Retinal pigment epithelial cell (primary cell): ENCODE data around the gene RELT.

Experiments
- DNase-seq: peaks from one replicate; pipeline ENCODE4 v3.0.0-alpha.2; 2010; ENCODE audit warnings: low read depth
- H3K4me3 ChIP-seq: 2 replicates; pipeline ENCODE4 v1.5.1; 2011; ENCODE audit warnings: mild to moderate bottlenecking, low read length, control low read depth, moderate library complexity
- CTCF ChIP-seq: conservative IDR thresholded peaks from 2 replicates; pipeline ENCODE4 v1.5.1; 2011; ENCODE audit warnings: low read depth, low read length, control low read depth, inconsistent platforms

Gene RELT

GRCh38 chr11:73400293-73400692, 24.1 kb downstream of the RELT start:
- no peak for TF ChIP-seq CTCF
- no peak overlapping the region for H3K4me3 ChIP-seq
- DNase-seq, result no peak

- TF ChIP-seq CTCF, result no peak
Observed at GRCh38 chr11:73401217-73401923, 25.2 kb downstream of the RELT start.

GRCh38 chr11:73401924-73402833, 26.0 kb downstream of the RELT start:
- H3K4me3 ChIP-seq, result no peak overlapping the region
- no peak for TF ChIP-seq CTCF
- DNase-seq, result no peak

More at GRCh38 chr11:73401217-73401923, 25.2 kb downstream of the RELT start:
- no peak overlapping the region for H3K4me3 ChIP-seq
- DNase-seq, result no peak

GRCh38 chr11:73402834-73403185, 26.6 kb downstream of the RELT start:
- H3K4me3 ChIP-seq, result no peak overlapping the region
- no peak for DNase-seq
- TF ChIP-seq CTCF, result peak; percentile 47

GRCh38 chr11:73403541-73403940, 27.3 kb downstream of the RELT start:
- no peak overlapping the region for H3K4me3 ChIP-seq
- DNase-seq, result no peak
- TF ChIP-seq CTCF, result no peak

GRCh38 chr11:73404048-73404447, 27.8 kb downstream of the RELT start:
- no peak for DNase-seq
- TF ChIP-seq CTCF, result peak; percentile 65
- H3K4me3 ChIP-seq, result no peak overlapping the region
